ENCODE results near the gene LRRC4C.
A peak's percentile ranks its signal among the peaks of the same experiment; 100 is the strongest.

Gene LRRC4C

GRCh38 chr11:41400124-41400523 lies 59.3 kb downstream of the LRRC4C start:
- Histone ChIP-seq H3K27me3 (ENCODE audit: low read depth) (no peaks in the 10 kb centered on the region), H3K36me3 (replicated peaks) (no peaks in the 10 kb centered on the region), H3K9me3 (no peaks in the 10 kb centered on the region), H3K4me1 (peaks cover 2% of the 10 kb centered on the region), H3K4me3 (no peak overlapping the region)
- DNase-seq (ENCODE audit: low spot score in 2 of 2): no peak
- in situ Hi-C loops (cut with MboI; ENCODE audit: low sequenced_read_pairs): no loop called here

DNA sequence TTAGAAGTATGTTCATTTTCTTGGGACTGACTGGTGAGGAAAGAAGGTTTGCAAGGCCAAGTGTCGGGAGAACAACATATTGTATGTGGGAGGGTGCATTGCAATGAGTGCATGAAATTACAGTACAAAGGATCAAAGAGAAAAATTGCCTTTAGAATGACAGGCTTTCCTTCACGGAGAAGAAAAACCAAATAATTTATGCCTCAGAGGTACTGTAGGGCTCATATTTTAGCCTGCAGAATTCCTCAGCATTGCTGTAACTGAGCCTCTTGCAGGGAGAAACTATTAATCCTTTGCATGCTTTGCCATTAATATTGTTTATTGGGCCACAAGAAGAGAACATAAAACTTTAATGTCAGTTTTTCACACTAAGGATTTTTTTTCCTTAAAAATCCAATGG lies 60.1 kb downstream of the LRRC4C start:
- no peaks in the 10 kb centered on the region for H3K27me3 ChIP-seq (ENCODE audit: low read depth)
- H3K4me3 ChIP-seq: no peak overlapping the region
- no peak for DNase-seq (ENCODE audit: low spot score in 2 of 2)
- H3K4me1 ChIP-seq: peaks cover 6% of the 10 kb centered on the region
- H3K36me3 ChIP-seq (replicated peaks): no peaks in the 10 kb centered on the region
- no peaks in the 10 kb centered on the region for H3K9me3 ChIP-seq
- in situ Hi-C loops (cut with MboI; ENCODE audit: low sequenced_read_pairs): no loop called here

DNA sequence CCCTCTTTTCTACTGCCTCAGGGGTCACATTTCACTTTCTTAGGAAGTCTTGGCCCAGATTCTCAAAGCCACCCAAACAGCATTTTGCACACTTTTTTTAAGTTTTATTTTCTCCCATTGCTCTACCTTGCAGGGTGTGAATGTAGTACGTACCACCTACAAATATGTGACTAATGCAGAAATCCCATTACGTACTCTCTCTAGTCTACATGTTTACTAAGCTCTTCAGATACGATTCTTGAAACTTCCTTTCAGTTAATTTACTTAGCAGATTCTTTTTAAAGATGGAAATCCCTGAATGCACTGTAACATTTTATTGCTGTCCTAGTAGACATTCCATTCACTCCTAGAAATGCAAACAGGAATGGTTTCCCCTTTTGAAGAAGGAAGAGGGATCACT lies 61.3 kb downstream of the LRRC4C start:
- in situ Hi-C loops (cut with MboI; ENCODE audit: low sequenced_read_pairs): no loop called here
- H3K27me3 ChIP-seq (ENCODE audit: low read depth): peaks cover 3% of the 10 kb centered on the region; the same call in 1 of the 2 replicates
- H3K9me3 ChIP-seq: no peaks in the 10 kb centered on the region
- no peak for DNase-seq (ENCODE audit: low spot score in 2 of 2)
- no peak overlapping the region for H3K4me3 ChIP-seq
- H3K36me3 ChIP-seq (replicated peaks): no peaks in the 10 kb centered on the region
- peaks cover 15% of the 10 kb centered on the region for H3K4me1 ChIP-seq

- Histone ChIP-seq H3K9me3 (no peaks in the 10 kb centered on the region), H3K4me3 (no peak overlapping the region), H3K27me3 (ENCODE audit: low read depth) (peaks cover 3% of the 10 kb centered on the region; the same call in 1 of the 2 replicates), H3K36me3 (replicated peaks) (no peaks in the 10 kb centered on the region), H3K4me1 (peaks cover 15% of the 10 kb centered on the region)
- DNase-seq (ENCODE audit: low spot score in 2 of 2): peak in 1 of 2 experiments; percentile 81
- in situ Hi-C loops (cut with MboI; ENCODE audit: low sequenced_read_pairs): no loop called here
Measured at GRCh38 chr11:41394521-41395195, 64.8 kb downstream of the LRRC4C start.

DNA sequence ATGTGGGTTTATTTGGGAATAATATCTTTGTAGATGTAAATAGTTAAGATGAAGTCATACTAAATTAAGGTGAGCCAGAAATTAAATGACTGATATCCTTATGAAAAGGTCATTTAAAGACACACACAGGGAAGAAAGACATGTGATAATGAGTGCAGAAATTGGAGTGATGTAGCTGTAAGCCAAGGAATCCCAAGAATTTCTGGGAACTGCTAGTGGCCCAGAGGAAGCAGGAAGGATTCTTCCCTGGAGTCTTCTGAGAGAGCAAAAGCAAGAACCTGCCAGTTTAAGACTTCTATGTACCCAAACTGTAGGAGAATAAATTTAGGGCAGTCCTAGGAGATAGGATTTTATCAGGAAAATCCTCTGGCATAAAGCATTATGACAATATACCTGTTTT lies 66.9 kb downstream of the LRRC4C start:
- H3K9me3 ChIP-seq: no peaks in the 10 kb centered on the region
- H3K4me1 ChIP-seq: peaks cover 15% of the 10 kb centered on the region
- H3K36me3 ChIP-seq (replicated peaks): no peaks in the 10 kb centered on the region
- no peak for DNase-seq (ENCODE audit: low spot score in 2 of 2)
- H3K4me3 ChIP-seq: no peak overlapping the region
- H3K27me3 ChIP-seq (ENCODE audit: low read depth): peaks cover 3% of the 10 kb centered on the region
- in situ Hi-C loops (cut with MboI; ENCODE audit: low sequenced_read_pairs): no loop called here

- H3K27me3 ChIP-seq (ENCODE audit: low read depth): peaks cover 3% of the 10 kb centered on the region
- in situ Hi-C loops (cut with MboI; ENCODE audit: low sequenced_read_pairs): no loop called here
- no peak overlapping the region for H3K4me3 ChIP-seq
- no peaks in the 10 kb centered on the region for H3K9me3 ChIP-seq
- peaks cover 9% of the 10 kb centered on the region for H3K4me1 ChIP-seq
- no peak for DNase-seq (ENCODE audit: low spot score in 2 of 2)
- H3K36me3 ChIP-seq (replicated peaks): no peaks in the 10 kb centered on the region
Measured at GRCh38 chr11:41389623-41390130, 69.8 kb downstream of the LRRC4C start.

DNA sequence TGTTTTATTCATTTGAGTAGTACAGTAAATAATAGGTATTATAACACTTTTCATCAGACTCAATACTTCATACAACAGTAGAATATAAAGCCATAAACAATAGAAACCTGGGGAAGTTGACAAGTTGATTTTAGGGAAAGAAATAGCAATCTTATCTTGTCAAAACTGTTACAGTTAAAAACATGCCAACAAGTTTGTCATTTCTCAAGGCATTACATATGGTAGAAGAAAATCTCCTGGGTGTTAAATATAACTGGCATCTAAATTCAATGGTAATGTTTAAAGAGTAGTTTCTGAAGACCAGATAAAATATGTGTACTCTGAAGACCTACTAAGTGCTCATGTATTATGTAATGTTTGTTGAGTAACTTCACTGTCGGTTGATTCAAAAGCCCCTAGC lies 75.1 kb downstream of the LRRC4C start:
- no peak overlapping the region for H3K4me3 ChIP-seq
- no peak for DNase-seq (ENCODE audit: low spot score in 2 of 2)
- H3K4me1 ChIP-seq: no peaks in the 10 kb centered on the region
- in situ Hi-C loops (cut with MboI; ENCODE audit: low sequenced_read_pairs): no loop called here
- H3K9me3 ChIP-seq: no peaks in the 10 kb centered on the region
- no peaks in the 10 kb centered on the region; the same call in none of the 2 replicates for H3K27me3 ChIP-seq (ENCODE audit: low read depth)
- H3K36me3 ChIP-seq (replicated peaks): no peaks in the 10 kb centered on the region

DNA sequence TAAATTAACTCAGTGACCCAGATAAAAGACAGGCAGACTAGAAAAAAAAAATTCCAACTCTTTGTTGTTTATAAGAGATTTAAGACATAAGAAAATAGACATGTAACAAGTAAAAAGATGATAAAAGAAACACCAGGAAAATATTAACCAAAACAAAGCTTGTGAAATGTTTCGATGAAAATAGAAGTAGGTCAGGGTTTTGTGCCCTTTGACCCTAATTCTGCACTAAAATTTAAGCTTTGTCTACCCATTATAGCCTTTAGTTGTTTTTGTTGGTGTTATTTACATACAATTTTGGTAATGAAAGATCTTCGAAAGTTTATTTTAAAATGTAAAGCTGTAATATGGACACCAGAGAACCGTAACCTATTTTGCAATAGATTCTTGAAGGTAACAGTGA lies 75.7 kb downstream of the LRRC4C start:
- no peak overlapping the region for H3K4me3 ChIP-seq
- no peaks in the 10 kb centered on the region for H3K9me3 ChIP-seq
- H3K27me3 ChIP-seq (ENCODE audit: low read depth): no peaks in the 10 kb centered on the region; the same call in none of the 2 replicates
- no peak for DNase-seq (ENCODE audit: low spot score in 2 of 2)
- in situ Hi-C loops (cut with MboI; ENCODE audit: low sequenced_read_pairs): no loop called here
- H3K36me3 ChIP-seq (replicated peaks): no peaks in the 10 kb centered on the region
- no peaks in the 10 kb centered on the region for H3K4me1 ChIP-seq

DNA sequence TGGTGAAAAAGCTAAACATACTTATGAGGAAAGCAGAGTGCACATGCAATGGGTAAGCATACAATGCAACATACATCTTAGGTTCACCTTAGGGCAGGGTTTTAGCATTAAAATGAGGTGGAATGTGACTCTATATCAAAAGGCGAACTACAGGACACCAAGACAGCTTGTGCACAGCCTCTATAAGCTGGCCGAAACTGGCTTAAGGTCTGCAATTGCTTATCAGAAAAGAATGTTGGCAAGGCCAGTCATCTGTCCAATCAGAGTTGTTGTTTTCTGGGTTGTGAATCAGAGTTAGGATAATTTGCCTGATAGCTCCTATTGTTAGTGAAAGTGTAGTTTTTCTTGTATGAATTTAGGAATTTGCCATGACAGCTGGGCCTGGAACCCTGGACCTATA lies 76.5 kb downstream of the LRRC4C start:
- H3K27me3 ChIP-seq (ENCODE audit: low read depth): no peaks in the 10 kb centered on the region; the same call in none of the 2 replicates
- no peaks in the 10 kb centered on the region for H3K4me1 ChIP-seq
- no peak for DNase-seq (ENCODE audit: low spot score in 2 of 2)
- H3K36me3 ChIP-seq (replicated peaks): no peaks in the 10 kb centered on the region
- in situ Hi-C loops (cut with MboI; ENCODE audit: low sequenced_read_pairs): no loop called here
- H3K9me3 ChIP-seq: no peaks in the 10 kb centered on the region
- no peak overlapping the region for H3K4me3 ChIP-seq

GRCh38 chr11:41379084-41379483 lies 80.4 kb downstream of the LRRC4C start:
- no peak for DNase-seq (ENCODE audit: low spot score in 2 of 2)
- in situ Hi-C loops (cut with MboI; ENCODE audit: low sequenced_read_pairs): no loop called here
- no peaks in the 10 kb centered on the region for H3K4me1 ChIP-seq
- H3K9me3 ChIP-seq: no peaks in the 10 kb centered on the region
- H3K36me3 ChIP-seq (replicated peaks): no peaks in the 10 kb centered on the region
- no peak overlapping the region for H3K4me3 ChIP-seq
- no peaks in the 10 kb centered on the region; the same call in 1 of the 2 replicates for H3K27me3 ChIP-seq (ENCODE audit: low read depth)

DNA sequence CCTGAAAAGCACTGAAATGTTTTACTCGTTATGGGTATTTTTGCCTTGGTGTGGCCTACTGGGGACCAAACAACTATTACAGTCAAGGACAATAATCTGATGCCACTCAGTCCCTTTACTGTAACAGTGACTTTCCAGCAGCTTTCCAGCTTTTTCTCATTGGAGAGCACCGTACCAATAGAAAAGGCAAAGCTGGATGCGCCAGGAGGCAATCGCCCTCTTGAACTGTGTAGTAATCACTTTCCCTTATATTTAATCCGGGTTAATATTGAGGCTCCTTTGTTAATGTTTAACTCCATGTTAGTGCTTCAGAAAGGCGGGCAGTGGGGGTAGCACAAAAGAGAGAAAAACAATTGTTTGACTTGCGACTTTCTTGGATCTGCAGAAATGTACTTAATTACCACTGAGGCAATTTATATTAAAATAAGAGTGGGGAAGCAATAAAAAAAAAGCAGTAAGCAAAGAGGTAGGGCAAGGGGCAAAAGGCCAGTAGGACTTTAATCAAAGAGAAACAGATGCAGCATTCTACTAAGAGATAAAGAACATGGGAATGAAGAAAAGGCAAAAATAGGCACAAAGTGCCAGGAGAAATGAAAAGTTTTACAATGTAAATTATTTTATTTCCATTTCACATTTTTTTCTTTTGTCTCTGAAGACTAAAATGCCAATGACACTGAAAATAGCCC lies 81.6 kb downstream of the LRRC4C start:
- H3K27me3 ChIP-seq (ENCODE audit: low read depth): no peaks in the 10 kb centered on the region; the same call in 1 of the 2 replicates
- H3K9me3 ChIP-seq: no peaks in the 10 kb centered on the region
- no peak for DNase-seq (ENCODE audit: low spot score in 2 of 2)
- in situ Hi-C loops (cut with MboI; ENCODE audit: low sequenced_read_pairs): no loop called here
- no peaks in the 10 kb centered on the region for H3K4me1 ChIP-seq
- H3K4me3 ChIP-seq: no peak overlapping the region
- H3K36me3 ChIP-seq (replicated peaks): no peaks in the 10 kb centered on the region

DNA sequence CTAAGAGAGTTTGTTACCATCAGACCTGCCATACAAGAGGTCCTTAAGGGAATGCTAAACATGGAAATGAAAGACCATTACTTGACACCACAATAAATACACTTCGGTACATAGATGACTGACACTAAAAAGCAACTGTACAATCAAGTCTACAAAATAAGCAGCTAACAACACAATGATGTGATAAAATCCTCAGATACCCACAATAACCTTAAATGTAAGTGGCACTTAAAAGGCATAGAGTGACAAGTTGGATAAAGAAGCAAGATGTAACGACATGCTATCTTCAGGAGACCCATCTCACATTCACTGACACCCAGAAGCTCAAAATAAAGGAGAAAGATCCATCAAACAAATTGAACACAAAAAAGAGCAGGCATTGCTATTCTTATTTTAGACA lies 107.6 kb downstream of the LRRC4C start:
- Histone ChIP-seq H3K9me3 (no peaks in the 10 kb centered on the region), H3K27me3 (ENCODE audit: low read depth) (no peaks in the 10 kb centered on the region), H3K4me3 (no peak overlapping the region), H3K36me3 (replicated peaks) (no peaks in the 10 kb centered on the region), H3K4me1 (no peaks in the 10 kb centered on the region)
- DNase-seq (ENCODE audit: low spot score in 2 of 2): no peak
- in situ Hi-C loops (cut with MboI; ENCODE audit: low sequenced_read_pairs): no loop called here

- Histone ChIP-seq H3K4me3 (no peak overlapping the region), H3K9me3 (no peaks in the 10 kb centered on the region), H3K4me1 (no peaks in the 10 kb centered on the region), H3K36me3 (replicated peaks) (no peaks in the 10 kb centered on the region), H3K27me3 (ENCODE audit: low read depth) (no peaks in the 10 kb centered on the region)
- in situ Hi-C loops (cut with MboI; ENCODE audit: low sequenced_read_pairs): no loop called here
- DNase-seq (ENCODE audit: low spot score in 2 of 2): no peak
Measured at GRCh38 chr11:41346042-41346441, 113.4 kb downstream of the LRRC4C start.
